ENCODE measurements around the gene KRT73. TPM values are rescaled to one million over a fixed set of nuclear protein-coding genes. Genes with fewer than 3 reads are reported as not detected.

The KRT73 gene
- total RNA-seq: not detected in 2 replicates

- DNase-seq (ENCODE audit: low read depth, low spot score): no peak
Measured at GRCh38 chr12:52618216-52618615, at the start of gene KRT73. Gene KRT73 (minus strand): TSS chr12:52618559. CDS start chr12:52618524, 35 bp downstream.

- DNase-seq (ENCODE audit: low read depth, low spot score): no peak
Measured at GRCh38 chr12:52667931-52668330, 49.6 kb upstream of the KRT73 start.

GRCh38 chr12:52667509-52667908, 49.1 kb upstream of the KRT73 start:
- DNase-seq (ENCODE audit: low read depth, low spot score): no peak

- no peak for DNase-seq (ENCODE audit: low read depth, low spot score)
Measured at GRCh38 chr12:52666471-52666870, 48.1 kb upstream of the KRT73 start.

GRCh38 chr12:52663420-52663819, 45.1 kb upstream of the KRT73 start:
- DNase-seq (ENCODE audit: low read depth, low spot score): no peak

- no peak for DNase-seq (ENCODE audit: low read depth, low spot score)
Measured at GRCh38 chr12:52662918-52663229, 44.5 kb upstream of the KRT73 start.

- DNase-seq (ENCODE audit: low read depth, low spot score): no peak
Measured at GRCh38 chr12:52662093-52662917, 43.9 kb upstream of the KRT73 start.

- DNase-seq (ENCODE audit: low read depth, low spot score): no peak
Measured at GRCh38 chr12:52661668-52662067, 43.3 kb upstream of the KRT73 start.

- DNase-seq (ENCODE audit: low read depth, low spot score): no peak
Measured at GRCh38 chr12:52660934-52661499, 42.7 kb upstream of the KRT73 start.

GRCh38 chr12:52659951-52660350, 41.6 kb upstream of the KRT73 start:
- no peak for DNase-seq (ENCODE audit: low read depth, low spot score)

GRCh38 chr12:52659395-52659794, 41.0 kb upstream of the KRT73 start:
- no peak for DNase-seq (ENCODE audit: low read depth, low spot score)

GRCh38 chr12:52658196-52658595, 39.8 kb upstream of the KRT73 start:
- DNase-seq (ENCODE audit: low read depth, low spot score): no peak

GRCh38 chr12:52657250-52657902, 39.0 kb upstream of the KRT73 start:
- no peak for DNase-seq (ENCODE audit: low read depth, low spot score)

GRCh38 chr12:52656616-52657015, 38.3 kb upstream of the KRT73 start:
- no peak for DNase-seq (ENCODE audit: low read depth, low spot score)

GRCh38 chr12:52655720-52656124, 37.4 kb upstream of the KRT73 start:
- no peak for DNase-seq (ENCODE audit: low read depth, low spot score)

GRCh38 chr12:52655251-52655650, 36.9 kb upstream of the KRT73 start:
- DNase-seq (ENCODE audit: low read depth, low spot score): no peak

- DNase-seq (ENCODE audit: low read depth, low spot score): no peak
Measured at GRCh38 chr12:52651726-52652261, 33.4 kb upstream of the KRT73 start, which contains the start of gene KRT2. Gene KRT2 (minus strand): TSS chr12:52652211. CDS start chr12:52652142, 69 bp downstream.

GRCh38 chr12:52650520-52651081, 32.2 kb upstream of the KRT73 start:
- DNase-seq (ENCODE audit: low read depth, low spot score): no peak

- no peak for DNase-seq (ENCODE audit: low read depth, low spot score)
Measured at GRCh38 chr12:52649066-52649465, 30.7 kb upstream of the KRT73 start.

GRCh38 chr12:52648012-52648550, 29.7 kb upstream of the KRT73 start:
- DNase-seq (ENCODE audit: low read depth, low spot score): no peak

GRCh38 chr12:52647601-52648000, 29.2 kb upstream of the KRT73 start:
- DNase-seq (ENCODE audit: low read depth, low spot score): no peak

- DNase-seq (ENCODE audit: low read depth, low spot score): no peak
Measured at GRCh38 chr12:52646613-52647012, 28.3 kb upstream of the KRT73 start.

All from pulmonary artery endothelial cell (primary cell).